GM12872 (cell line): Measurements from ENCODE around the gene MYRFL.

ENCODE experiments used
- CTCF ChIP-seq: IDR thresholded peaks from 3 replicates; pipeline ENCODE4 v1.5.1; 2011; ENCODE audit warnings: low read depth, mild to moderate bottlenecking, low read length, moderate library complexity; ENCODE audit not compliant: insufficient read depth

The MYRFL gene

GRCh38 chr12:69886715-69887114 lies 61.7 kb downstream of the MYRFL start:
- TF ChIP-seq CTCF = no peak

- TF ChIP-seq CTCF = no peak
Observed at GRCh38 chr12:69888901-69889300, 63.9 kb downstream of the MYRFL start.

GRCh38 chr12:69894800-69895383 lies 69.9 kb downstream of the MYRFL start:
- no peak for TF ChIP-seq CTCF

GRCh38 chr12:69896653-69897381 lies 71.8 kb downstream of the MYRFL start:
- no peak for TF ChIP-seq CTCF

- TF ChIP-seq CTCF = no peak
Observed at GRCh38 chr12:69897744-69898143, 72.7 kb downstream of the MYRFL start.

GRCh38 chr12:69898236-69898635 lies 73.2 kb downstream of the MYRFL start:
- TF ChIP-seq CTCF = no peak

- peak; percentile 68 for TF ChIP-seq CTCF
Observed at GRCh38 chr12:69900720-69901131, 75.7 kb downstream of the MYRFL start.
